Measurements from ENCODE around the gene UNC5C. TPM values are rescaled to one million over a fixed set of nuclear protein-coding genes. Genes with fewer than 3 reads are reported as not detected.
A peak's percentile ranks its signal among the peaks of the same experiment; 100 is the strongest.
"Not testable (repeated sequence)": the region's sequence is repeated elsewhere in the genome, so short reads cannot be mapped to it uniquely, and the experiment has no call there.

UNC5C gene
- total RNA-seq, 1 donor from 2014 or later: under 0.01 TPM

- DNase-seq: no peak
Observed at GRCh38 chr4:95162867-95163266, 385.9 kb downstream of the UNC5C start.

- DNase-seq: no peak
Observed at GRCh38 chr4:95161781-95162469, 386.8 kb downstream of the UNC5C start.

GRCh38 chr4:95159384-95159783 lies 389.4 kb downstream of the UNC5C start:
- DNase-seq: no peak

- no peak for DNase-seq
Observed at GRCh38 chr4:95158626-95159025, 390.1 kb downstream of the UNC5C start.

- no peak for DNase-seq
Observed at GRCh38 chr4:95158045-95158444, 390.7 kb downstream of the UNC5C start.

- DNase-seq: no peak
Observed at GRCh38 chr4:95157596-95157995, 391.2 kb downstream of the UNC5C start.

- DNase-seq: no peak
Observed at GRCh38 chr4:95156452-95156765, 392.4 kb downstream of the UNC5C start.

GRCh38 chr4:95155759-95156451 lies 392.9 kb downstream of the UNC5C start:
- DNase-seq: peak; percentile 46

GRCh38 chr4:95153182-95153581 lies 395.6 kb downstream of the UNC5C start:
- no peak for DNase-seq

- no peak for DNase-seq
Observed at GRCh38 chr4:95151255-95151654, 397.5 kb downstream of the UNC5C start.

GRCh38 chr4:95142932-95143331 lies 405.8 kb downstream of the UNC5C start:
- DNase-seq: no peak

- DNase-seq: no peak
Observed at GRCh38 chr4:95141361-95141760, 407.4 kb downstream of the UNC5C start.

- DNase-seq: not testable (repeated sequence)
Observed at GRCh38 chr4:95139424-95139823, 409.3 kb downstream of the UNC5C start.

- not testable (repeated sequence) for DNase-seq
Observed at GRCh38 chr4:95134016-95134415, 414.8 kb downstream of the UNC5C start.

- peak; percentile 83 for DNase-seq
Observed at GRCh38 chr4:95129821-95130311, 418.9 kb downstream of the UNC5C start.

- DNase-seq: no peak
Observed at GRCh38 chr4:95129031-95129430, 419.7 kb downstream of the UNC5C start.

- DNase-seq: peak; percentile 74
Observed at GRCh38 chr4:95124906-95125504, 423.8 kb downstream of the UNC5C start.

GRCh38 chr4:95122001-95122400 lies 426.8 kb downstream of the UNC5C start:
- no peak for DNase-seq

- DNase-seq: no peak
Observed at GRCh38 chr4:95120456-95120855, 428.3 kb downstream of the UNC5C start.

- DNase-seq: no peak
Observed at GRCh38 chr4:95118497-95118896, 430.3 kb downstream of the UNC5C start.

- no peak for DNase-seq
Observed at GRCh38 chr4:95114521-95114920, 434.3 kb downstream of the UNC5C start.
